ENCODE measurements around the gene MVB12B.
"Not testable (repeated sequence)": the region's sequence is repeated elsewhere in the genome, so short reads cannot be mapped to it uniquely, and the experiment has no call there.

MVB12B gene

DNA sequence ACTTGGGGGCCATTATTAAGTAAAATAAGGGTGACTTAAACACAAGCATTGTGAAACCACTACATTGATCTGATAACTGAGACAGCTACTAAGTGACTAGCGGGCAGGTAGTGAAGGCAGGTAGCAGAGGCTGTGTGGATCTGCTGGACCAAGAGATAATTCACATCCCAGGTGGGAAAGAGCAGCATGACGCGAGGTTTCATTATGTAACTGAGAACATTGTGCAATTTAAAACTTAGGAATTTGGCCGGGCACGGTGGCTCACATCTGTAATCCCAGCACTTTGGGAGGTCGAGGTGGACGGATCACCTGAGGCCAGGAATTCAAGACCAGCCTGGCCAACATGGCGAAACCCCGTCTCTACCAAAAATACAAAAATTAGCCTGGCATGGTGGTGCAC lies 213.8 kb downstream of the MVB12B start:
- DNase-seq (ENCODE audit: low spot score) = not testable (repeated sequence)

DNA sequence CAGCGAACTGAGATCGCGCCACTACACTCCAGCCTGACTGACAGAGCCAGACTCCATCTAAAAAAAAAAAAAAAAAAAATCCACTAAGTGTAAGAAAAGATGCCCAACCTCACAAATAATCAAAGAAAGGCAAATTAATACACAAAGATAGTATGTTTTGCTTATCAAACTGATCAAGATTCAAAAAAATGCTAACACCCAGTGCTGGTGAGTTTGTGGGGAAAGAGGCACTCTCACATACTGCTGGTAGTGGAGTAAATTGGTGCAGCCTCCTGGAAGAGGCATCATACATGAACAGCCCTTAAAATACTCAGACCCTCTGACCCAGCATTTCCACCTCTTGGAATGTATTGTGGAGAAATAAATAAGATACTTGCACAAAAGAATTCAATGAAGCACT lies 216.9 kb downstream of the MVB12B start:
- DNase-seq (ENCODE audit: low spot score) = no peak

DNA sequence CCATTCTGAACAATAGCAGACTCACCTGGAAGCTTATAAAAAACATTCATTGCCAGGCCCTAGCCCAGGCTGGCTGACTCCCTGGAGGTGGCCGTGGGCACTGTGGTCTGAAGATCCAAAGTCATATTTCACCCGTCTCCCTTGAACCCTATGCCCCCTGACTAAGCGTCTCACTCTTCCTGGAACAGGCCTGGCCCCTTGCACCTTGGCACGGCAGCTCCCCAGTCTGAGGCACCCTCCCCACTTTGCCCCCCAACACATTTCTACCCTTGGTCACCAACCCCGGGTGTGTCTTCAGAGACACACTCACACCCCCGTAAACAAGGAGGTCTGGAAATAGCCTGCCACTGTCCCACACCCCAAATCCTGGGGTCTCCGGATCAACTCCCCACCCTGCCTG lies 218.5 kb downstream of the MVB12B start:
- DNase-seq (ENCODE audit: low spot score) = no peak

DNA sequence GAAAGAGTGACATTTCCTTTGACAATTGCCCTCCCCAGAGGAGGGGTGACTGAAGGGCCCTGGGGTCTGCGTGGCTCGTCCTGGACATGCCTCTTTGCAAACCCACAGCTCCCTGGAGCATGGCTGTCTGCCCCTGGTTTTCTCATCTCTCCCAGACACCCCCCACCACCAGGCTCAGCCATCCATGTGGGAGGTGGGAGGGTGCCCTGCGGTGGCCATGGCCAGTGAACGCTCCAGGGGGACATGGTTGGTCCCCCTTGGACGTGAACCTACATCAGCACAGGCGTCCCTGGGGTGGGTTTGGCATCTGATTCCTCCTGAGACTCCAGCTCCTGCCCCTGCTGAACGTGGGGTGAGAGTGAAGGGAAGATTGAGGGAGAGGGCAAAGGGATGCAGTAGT lies 219.4 kb downstream of the MVB12B start:
- DNase-seq (ENCODE audit: low spot score) = no peak

DNA sequence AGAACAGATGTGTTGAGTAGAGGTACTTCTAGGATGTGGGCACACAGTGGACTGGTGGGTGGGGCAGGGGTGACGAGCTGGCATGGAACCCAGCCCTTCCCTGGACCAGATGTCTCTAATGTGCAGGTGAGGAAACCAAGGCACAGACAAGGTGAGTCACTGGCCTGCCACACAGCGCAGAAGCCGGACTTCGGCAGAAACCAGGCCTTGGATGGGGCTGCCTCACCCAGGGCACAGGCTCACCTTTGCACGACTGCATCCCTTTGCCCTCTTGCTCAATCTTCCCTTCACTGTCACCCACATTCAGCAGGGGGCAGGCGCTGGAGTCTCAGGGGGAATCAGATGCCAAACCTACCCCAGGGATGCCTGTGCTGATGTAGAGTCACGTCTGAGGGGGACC lies 221.7 kb downstream of the MVB12B start:
- DNase-seq (ENCODE audit: low spot score) = no peak

DNA sequence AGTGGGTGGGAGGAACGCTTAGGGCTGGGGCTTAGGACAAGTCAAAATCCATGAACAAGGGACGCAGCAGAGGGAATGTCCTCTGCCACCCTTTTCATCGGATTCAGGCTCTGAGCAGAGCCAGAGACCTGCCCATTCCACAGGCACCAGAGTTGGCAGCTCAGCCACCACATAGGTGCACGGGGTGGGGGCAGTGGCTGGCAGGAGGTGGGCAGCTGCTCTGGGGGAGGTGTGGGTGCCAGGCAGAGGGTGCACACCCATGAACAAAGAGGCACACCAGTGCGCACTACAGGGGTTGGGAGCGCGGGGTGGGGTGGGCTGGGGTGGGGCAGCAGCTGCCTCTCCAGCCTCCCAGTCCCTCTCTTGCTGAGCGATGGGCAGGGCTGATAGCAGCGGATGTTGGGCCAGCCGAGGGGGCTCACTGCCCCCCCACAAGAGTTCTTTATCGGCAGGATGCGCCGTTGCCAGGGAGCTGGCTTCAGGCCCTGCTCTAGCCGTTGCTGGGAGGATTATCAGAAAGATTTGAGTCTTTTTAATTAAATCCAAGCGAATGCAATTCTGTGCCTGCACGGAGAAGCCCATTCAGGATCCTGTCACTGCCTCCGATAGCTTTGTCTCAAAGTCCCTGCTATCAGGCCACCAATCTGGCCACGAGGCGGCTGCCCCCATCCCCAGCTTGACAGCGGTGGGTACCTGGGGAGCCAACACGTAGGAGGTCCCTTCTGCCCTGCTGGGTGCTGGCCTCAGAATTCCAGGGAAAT lies 222.8 kb downstream of the MVB12B start:
- no peak for DNase-seq (ENCODE audit: low spot score)

DNA sequence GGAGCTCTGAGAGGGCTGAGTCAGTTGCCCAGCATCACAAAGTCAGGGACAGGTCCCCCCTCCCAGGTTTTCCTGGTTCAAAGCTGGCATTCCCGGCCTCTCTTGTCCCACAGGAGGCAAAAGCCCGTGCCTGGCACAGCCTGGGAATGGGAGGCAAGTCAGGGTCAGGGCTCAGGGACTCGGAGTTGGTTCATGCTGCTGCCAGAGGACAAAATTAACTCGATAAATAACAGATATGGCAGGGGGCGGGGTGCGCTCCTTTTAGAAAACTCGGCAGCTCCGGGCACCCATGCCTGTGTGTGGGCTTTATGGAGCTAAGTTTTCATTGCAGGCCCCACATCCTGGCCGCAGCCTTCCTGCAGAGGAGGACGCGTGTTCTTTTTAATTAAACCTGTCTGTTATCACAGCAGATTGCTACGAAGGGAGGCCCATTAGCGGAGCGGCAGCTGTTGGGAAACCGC lies 224.3 kb downstream of the MVB12B start:
- no peak for DNase-seq (ENCODE audit: low spot score)

DNA sequence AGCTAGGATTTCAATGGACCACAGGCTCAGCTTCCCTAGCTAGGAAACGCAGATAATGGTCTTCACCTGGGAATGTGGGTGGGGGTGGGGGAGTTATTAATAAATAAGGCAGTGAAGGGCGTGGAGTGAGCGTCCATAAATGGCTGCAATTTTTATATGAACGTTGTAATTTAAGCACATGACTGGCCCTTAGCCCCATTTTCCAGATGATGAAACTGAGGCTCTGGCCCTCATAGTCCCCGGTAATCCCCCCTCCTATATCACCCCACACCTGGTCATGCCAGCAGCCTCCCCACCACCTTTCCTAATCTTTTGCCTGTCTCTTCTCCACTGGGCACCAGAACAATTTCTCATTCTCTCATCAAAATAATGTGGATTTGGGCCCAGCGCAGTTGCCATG lies 225.2 kb downstream of the MVB12B start:
- DNase-seq (ENCODE audit: low spot score) = no peak

DNA sequence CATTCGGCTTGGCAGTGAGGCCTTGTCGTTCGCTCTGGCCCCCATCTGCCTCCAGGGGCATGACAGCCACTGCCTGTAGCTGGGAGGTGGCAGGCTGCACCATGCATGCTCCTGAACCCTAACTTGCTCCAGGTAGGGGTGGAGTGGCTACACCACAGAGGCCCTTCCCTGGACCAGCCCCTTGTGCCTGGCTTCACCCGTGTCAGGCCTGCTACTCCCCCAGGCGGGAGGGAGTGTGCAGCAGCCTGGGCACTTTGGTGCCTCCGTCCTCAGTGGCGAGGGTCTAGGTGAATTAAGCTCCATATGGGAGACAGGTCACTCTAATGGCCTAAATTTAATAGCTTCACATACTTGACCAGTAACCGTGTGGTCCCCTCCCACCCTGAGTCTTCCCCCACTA lies 227.7 kb downstream of the MVB12B start:
- no peak for DNase-seq (ENCODE audit: low spot score)

DNA sequence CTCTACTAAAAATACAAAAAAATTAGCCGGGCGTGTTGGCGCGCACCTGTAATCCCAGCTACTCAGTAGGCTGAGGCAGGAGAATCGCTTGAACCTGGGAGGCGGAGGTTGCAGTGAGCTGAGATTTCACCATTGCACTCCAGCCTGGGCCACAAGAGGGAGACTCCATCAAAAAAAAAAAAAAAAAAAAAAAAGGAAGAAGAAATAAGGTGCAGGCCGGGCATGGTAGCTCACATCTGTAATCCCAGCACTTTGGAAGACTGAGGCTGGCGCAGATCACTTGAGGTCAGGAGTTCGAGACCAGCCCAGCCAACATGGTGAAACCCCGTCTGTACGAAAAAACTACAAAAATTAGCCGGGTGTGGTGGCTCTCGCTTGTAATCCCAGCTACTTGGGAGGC lies 228.8 kb downstream of the MVB12B start:
- not testable (repeated sequence) for DNase-seq (ENCODE audit: low spot score)
